KG1 (cell line): ENCODE results near the gene TCEANC2.
"Not testable (repeated sequence)": the region's sequence is repeated elsewhere in the genome, so short reads cannot be mapped to it uniquely, and the experiment has no call there.

Experiments
- DNase-seq: peaks from one replicate; lab custom pipeline; 2025; lab: John Stamatoyannopoulos, UW

Gene TCEANC2

GRCh38 chr1:54088385-54088784, 35.0 kb downstream of the TCEANC2 start:
- no peak for DNase-seq

- no peak for DNase-seq
Observed at GRCh38 chr1:54091666-54092065, 38.3 kb downstream of the TCEANC2 start.

DNA sequence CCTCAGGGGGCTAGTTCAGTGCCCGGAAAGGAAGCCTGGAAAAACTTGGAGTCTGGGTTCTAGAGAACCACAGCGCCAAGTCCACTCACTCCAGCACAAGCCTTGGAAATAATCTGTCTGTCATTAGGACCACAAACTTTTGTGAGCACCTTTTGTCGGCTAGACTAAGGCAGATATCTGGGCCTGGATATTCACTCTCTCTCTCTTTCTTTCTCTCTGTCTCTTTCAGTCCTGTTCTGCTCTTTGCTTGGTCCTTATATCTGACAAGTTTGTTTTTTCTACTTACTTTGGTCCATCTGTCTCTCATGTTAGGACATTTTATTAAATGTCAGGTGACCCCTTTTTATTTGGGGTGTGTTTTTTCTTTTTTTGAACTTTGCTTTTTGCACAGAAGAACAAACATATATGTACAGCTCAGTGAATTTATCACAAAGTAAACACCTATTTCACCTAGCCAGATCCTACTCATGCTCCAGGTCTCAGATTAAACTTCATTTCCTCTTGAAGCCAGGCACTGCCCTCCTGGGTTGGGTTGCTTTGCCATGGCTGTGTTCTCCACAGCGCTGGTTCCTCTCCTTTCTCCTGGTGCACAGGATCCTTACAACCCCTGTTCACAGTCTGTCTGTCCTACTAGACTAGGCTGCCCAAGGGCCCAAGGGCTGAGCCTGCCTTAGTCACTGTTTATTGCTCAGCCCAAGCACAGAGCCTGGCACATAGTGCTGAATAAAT, 40.8 kb downstream of the TCEANC2 start:
- no peak for DNase-seq

DNA sequence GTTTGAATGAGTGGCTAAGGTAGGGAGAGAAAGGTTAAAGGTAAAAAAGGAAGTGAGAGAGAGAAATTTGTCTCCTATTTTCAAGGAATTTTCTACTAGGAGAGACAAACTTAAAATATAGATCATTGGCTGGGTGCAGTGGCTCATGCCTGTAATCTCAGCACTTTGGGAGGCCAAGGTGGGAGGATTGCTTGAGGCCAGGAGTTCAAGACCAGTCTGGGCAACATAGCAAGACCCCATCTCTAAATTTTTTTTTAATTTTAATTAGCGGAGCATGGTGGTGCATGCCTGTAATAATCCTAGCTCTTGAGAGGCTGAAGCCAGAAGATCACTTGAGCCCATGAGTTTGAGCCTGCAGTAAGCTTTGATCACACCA, 41.3 kb downstream of the TCEANC2 start:
- DNase-seq: not testable (repeated sequence)

GRCh38 chr1:54095546-54096226, 42.3 kb downstream of the TCEANC2 start:
- DNase-seq: peak; percentile 77

GRCh38 chr1:54096227-54096876, 42.9 kb downstream of the TCEANC2 start:
- DNase-seq: peak; percentile 45

DNA sequence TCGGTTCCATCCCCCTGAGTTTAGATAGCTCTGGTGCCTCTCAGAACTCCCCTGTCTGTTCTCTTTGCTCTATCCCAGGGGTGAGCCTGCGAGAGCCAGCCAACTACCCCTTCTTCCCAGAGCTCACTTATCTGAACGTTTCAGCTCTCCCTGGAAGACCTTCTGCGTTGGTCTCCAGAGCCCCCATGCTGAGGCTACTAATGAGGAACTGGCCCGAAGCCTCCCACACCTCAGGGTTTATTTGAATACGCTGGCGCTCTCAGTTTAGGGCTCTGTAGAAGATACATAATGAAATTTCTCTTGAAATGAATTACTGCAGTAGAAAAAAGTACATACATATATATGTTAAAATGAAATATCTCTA, 43.5 kb downstream of the TCEANC2 start:
- DNase-seq: no peak

DNA sequence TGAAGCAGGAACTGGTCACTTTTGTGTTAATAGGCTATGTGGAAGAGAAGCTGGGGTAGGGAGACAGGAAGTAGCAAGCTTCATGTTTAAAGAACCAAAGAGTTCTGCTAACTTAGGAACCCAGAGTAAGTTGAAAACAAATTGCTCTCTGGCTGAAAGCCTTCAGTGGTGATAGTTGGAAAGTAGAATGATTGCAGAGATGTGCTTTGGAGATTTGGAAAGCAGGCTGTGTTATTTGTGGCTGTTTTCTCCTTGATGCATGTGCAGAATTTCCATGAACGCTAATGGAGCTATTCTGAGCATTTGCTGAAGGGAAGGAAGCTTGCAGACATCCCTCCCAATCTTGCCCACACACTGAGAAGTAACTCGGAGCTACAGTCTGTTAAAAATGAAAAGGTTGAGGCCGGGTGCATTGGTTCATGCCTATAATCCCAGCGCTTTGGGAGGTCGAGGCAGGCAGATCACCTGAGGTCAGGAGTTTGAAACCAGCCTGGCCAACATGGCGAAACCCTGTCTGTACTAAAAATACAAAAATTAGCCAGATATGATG, 45.7 kb downstream of the TCEANC2 start:
- DNase-seq: no peak

- DNase-seq: no peak
Observed at GRCh38 chr1:54100500-54100899, 47.1 kb downstream of the TCEANC2 start.

DNA sequence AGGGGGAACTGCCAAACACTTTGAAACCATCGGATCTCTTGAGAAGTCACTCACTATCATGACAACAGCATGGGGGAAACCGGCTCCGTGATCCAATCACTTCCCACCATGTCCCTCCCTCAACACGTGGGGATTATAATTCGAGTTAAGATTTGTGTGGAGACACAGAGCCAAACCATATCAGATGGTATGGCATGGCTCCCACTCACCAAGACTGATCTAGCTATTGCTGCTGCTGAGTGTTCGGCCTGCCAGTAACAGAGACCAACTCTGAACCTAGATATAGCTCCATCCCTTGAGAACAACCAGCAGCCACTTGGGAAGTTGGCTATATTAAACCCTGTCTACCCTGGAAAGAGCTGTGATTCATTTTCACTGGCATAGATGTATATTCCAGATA, 50.0 kb downstream of the TCEANC2 start:
- DNase-seq: no peak

DNA sequence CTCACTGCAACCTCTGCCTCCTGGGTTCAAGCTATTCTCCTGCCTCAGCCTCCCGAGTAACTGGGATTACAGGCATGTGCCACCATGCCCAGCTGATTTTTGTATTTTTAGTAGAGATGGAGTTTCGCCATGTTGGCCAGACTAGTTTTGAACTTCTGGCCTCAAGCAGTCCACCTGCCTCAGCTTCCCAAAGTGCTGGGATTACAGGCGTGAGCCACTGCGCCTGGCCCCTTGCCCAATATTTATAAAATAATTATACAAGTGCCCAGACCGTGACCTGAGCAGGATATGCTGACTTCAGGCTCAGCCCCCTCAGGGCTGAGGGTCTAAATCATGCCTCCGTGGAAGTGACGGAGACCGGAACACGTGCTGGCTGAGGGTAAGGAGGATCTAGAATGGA, 51.2 kb downstream of the TCEANC2 start:
- not testable (repeated sequence) for DNase-seq

DNA sequence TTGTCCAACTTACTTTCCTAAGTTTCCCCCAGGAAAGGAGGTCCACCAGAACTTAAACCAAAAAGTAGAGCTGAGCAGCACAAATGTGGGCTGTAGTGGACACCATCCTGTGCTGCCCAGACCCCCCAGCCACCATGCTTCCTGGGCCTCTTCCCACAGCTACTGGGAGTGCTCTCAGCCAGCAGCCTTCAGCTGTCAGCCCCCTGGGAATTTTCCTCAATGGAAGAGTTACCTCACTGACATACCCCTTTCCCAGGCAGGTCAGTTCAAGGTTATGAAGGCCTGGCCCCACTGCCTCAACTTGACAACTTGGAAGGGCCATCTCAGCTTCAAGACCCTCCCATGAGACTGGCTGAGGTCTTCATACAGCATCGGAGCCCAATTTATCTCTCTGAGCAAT, 51.7 kb downstream of the TCEANC2 start:
- no peak for DNase-seq

DNA sequence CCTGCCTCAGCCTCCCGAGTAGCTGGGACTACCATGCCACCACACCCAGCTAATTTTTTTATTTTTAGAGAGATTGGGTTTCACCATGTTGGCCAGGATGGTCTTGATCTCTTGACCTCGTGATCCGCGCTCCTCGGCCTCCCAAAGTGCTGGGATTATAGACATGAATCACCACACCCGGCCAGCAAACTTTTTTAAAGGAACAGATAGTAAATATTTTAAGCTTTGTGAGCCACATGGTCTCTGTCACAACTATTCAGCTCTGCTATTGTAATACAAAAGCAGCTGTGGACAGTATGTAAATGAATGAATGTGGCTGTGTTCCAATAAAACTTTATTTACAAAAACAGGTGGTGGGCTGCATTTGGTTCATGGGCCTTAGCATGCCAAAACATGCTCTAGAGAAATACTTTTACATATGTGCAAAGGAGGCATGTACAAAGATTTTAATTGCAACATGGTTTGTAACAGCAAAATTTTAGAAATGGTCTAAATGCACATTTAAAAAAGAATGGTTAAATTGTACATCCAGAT, 52.4 kb downstream of the TCEANC2 start:
- DNase-seq: no peak

GRCh38 chr1:54107131-54107530, 53.7 kb downstream of the TCEANC2 start:
- DNase-seq: no peak

DNA sequence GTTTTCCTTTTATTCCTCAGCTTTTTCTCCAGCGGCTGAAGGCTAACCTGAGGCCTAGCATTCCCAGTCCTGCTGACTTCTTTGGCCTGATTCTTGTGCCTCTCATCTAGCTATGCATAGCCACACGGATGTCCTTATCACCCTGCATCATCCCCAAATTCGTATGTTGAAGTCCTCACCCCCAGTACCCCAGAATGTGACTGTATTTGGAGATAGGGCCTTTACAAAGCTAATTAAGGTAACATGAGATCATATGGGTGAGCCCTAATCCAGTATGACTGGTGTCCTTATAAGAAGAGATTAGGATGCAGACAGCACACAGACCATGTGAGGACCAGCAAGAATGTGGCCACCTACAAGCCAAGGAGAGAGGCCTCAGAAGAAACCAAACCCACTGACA, 54.7 kb downstream of the TCEANC2 start:
- DNase-seq: no peak

GRCh38 chr1:54109129-54110090, 56.0 kb downstream of the TCEANC2 start:
- DNase-seq: no peak

DNA sequence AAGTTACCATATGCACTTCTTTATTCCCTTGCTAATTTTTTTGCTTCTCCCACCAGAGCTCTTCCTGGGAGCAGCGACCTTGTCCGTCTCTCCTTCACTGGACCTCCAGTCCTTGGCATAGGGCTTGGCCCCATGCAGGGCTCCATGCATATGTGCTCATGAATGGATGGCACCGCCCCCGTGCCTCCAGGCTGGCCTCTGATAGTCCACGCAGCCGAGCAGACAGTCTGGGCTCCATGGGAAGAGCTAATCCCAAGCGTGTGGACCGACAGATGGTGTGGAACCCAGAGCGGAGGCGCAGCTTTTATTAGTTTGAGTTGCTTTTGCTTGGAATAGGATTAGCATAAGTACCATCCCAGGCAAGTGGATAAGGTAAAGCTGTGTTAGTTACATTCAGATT, 57.6 kb downstream of the TCEANC2 start:
- no peak for DNase-seq

DNA sequence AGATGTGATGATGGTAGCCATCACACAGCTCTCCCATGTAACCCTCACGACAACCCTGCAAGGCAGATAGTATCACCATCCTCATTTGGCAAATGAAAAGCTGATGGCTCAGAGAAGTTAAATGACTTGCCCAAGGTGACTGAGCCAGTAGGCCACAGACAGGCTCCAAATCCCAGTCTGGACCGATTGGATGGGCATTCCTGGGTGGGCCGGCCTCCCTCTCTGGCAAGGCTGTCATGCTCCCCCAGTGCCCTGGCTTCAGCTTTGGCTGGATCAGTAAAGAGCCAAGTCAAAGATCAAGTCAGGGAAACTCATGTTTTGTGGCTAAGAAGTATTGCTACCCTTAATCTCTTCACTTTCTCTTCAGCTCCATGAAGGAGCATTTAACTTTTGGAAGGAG, 58.2 kb downstream of the TCEANC2 start:
- no peak for DNase-seq

GRCh38 chr1:54112027-54112426, 58.6 kb downstream of the TCEANC2 start:
- DNase-seq: no peak

DNA sequence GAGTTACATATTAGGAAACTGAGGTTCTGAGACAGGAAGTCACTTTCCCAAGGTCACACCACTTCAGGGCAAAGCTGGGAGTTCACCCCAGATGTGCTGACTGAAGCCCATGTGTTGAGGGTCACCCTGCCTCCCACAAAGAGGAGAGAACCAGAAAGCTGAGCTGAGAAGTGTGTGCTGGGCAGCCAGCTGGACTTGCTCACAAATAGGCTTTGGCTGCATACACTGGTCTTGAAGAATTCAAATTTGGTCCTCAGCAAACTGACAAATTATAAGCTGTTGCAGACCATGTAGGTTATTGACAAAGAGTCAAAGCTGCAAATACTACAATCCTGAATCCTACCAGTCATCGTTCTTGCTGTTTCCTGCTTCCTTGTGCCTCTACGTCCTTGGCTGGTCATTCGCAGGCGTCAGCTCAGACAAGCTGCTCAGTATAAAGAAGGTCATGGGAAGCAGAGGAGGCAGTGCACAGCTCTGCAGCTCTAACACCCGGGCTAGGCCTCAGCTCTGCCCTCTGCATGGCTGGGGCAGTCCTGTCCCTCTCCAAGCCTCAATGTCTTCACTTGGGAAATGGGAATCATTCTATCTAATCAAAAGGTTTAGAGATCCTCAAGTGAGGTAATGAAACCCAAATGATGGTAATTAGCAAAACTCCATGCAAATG, 59.4 kb downstream of the TCEANC2 start:
- DNase-seq: no peak

DNA sequence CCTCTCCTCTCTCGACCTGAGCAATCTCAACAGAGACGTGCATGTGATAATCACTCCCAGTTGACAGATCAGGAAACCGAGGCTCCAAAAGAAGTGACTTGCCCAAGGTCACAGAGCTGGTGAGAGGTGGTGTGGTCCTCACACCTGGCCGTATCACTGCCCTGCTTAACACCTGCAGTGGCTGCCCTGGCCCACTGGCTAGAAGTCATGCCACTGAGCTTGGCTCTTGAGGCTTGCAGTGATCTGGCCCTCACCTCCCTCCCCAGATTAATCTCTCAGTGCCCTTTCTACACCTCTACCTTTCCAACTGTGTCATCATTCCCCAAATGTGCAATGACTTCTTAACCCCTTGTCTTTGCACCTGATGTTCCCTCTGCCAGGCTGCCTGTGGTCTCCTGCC, 60.6 kb downstream of the TCEANC2 start:
- DNase-seq: no peak
